Mucosa of descending colon (tissue), 3 donors: ENCODE data around the gene LILRA1. TPM values are rescaled to one million over a fixed set of nuclear protein-coding genes. Genes with fewer than 3 reads are reported as not detected.

ENCODE experiments used
- ATAC-seq: fragments of 200-7000 bp; cut with Tn5 transposase; one replicate; pipeline ENCODE4 v1.9.1; 2020; ENCODE audit warnings: mild to moderate bottlenecking, moderate library complexity
- DNase-seq, 3 donors: peaks; one replicate each; pipeline ENCODE4 v3.0.0-alpha.2; 2020
- H3K36me3 ChIP-seq: fragments of 200-600 bp; one replicate; pipeline ENCODE4 v1.8.0; 2021; ENCODE audit warnings: low read depth, mild to moderate bottlenecking
- H3K4me1 ChIP-seq: fragments of 200-600 bp; one replicate; pipeline ENCODE4 v1.8.0; 2021; ENCODE audit warnings: low read depth, mild to moderate bottlenecking
- H3K4me3 ChIP-seq: fragments of 200-600 bp; one replicate; pipeline ENCODE4 v1.8.0; 2021; ENCODE audit warnings: mild to moderate bottlenecking
- H3K9me3 ChIP-seq: fragments of 200-600 bp; one replicate; pipeline ENCODE4 v1.8.0; 2021; ENCODE audit warnings: mild to moderate bottlenecking
- intact Hi-C, 2 donors: fragments of 100-400 bp; cut with DNase I in 1 of 2; cut with micrococcal nuclease in 1 of 2; formaldehyde crosslinking; loops; one replicate each; pipeline versions ENCODE4 v1.11.0 to v1.11.1; 2022; cut with DNase I, micrococcal nuclease
- microRNA-seq: library from miRNA; unstranded; fragments of <30 nt; microRNA quantifications from one replicate; pipeline ENCODE4, GENCODE V29; 2019
- total RNA-seq, 3 donors: library from RNA; stranded (reverse); fragmentation: NEBNext Ultra II Directional in 2 of 3; extraction: Animal tissue kit (Norgen Biotek cat#: 25700) in 2 of 3; gene quantifications; one replicate each; pipeline versions ENCODE4 v1.2.1 to v1.2.4, GENCODE V29; 2021 to 2023
- TF ChIP-seq, protein P1 (sequence below): fragments of 200-600 bp; IDR thresholded peaks from one replicate; pipeline ENCODE4 v1.8.0; 2022; ENCODE audit warnings: antibody characterized with exemption, mild to moderate bottlenecking
- donor health status: DM: no; HTN: no; CAD: no; lungs with moderate emphysema.
- donor health status: DM: no; HTN: no; CAD: no.
- donor health status: DM: no; HTN: yes; CAD: no.

The LILRA1 gene
- total RNA-seq, 3 donors from 2014 or later, result 0.49 to 2.4 (median 0.76) TPM

GRCh38 chr19:54644056-54644455, 50.6 kb downstream of the LILRA1 start:
- ATAC-seq (peak; percentile 17), DNase-seq (peak in 1 of 3 donors; percentile 24)
- Histone ChIP-seq H3K4me1 (no peaks in the 10 kb centered on the region), H3K9me3 (no peaks in the 10 kb centered on the region), H3K36me3 (no peaks in the 10 kb centered on the region), H3K4me3 (no peak overlapping the region)
- intact Hi-C loops, result no loop called here
- TF ChIP-seq, protein P1, sequence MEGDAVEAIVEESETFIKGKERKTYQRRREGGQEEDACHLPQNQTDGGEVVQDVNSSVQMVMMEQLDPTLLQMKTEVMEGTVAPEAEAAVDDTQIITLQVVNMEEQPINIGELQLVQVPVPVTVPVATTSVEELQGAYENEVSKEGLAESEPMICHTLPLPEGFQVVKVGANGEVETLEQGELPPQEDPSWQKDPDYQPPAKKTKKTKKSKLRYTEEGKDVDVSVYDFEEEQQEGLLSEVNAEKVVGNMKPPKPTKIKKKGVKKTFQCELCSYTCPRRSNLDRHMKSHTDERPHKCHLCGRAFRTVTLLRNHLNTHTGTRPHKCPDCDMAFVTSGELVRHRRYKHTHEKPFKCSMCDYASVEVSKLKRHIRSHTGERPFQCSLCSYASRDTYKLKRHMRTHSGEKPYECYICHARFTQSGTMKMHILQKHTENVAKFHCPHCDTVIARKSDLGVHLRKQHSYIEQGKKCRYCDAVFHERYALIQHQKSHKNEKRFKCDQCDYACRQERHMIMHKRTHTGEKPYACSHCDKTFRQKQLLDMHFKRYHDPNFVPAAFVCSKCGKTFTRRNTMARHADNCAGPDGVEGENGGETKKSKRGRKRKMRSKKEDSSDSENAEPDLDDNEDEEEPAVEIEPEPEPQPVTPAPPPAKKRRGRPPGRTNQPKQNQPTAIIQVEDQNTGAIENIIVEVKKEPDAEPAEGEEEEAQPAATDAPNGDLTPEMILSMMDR, result no peak

DNA sequence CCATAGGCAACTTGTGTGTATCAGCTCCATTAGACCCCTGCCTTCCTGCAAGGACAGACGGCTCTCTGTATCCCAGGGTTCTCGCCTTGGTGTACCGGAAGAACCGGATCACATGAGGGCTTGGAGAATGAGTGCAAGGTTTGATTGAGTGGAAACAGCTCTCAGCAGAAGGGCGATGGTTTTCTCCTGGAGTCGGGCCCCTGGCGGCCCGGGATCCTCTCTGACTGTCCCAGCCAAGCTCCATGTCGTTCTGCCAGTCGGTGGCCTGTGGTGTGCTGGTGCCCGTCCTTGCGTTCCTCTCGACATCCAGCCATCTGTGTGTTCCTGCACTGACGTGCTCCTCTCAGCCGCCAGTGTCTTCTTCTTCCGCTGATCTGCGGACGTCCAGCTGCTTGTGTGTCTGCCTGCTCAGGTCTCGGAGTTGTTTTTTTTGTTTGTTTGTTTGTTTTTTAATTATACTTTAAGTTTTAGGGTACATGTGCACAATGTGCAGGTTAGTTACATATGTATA, 53.0 kb downstream of the LILRA1 start:
- H3K9me3 ChIP-seq, result no peaks in the 10 kb centered on the region
- DNase-seq (no peak), ATAC-seq (no peak)
- H3K4me3 ChIP-seq, result no peak overlapping the region
- TF ChIP-seq, protein P1, result no peak
- H3K4me1 ChIP-seq, result no peaks in the 10 kb centered on the region
- intact Hi-C loops, result no loop called here
- H3K36me3 ChIP-seq, result no peaks in the 10 kb centered on the region

- intact Hi-C loops, result no loop called here
- TF ChIP-seq, protein P1, result no peak
- Histone ChIP-seq H3K4me3 (no peak overlapping the region), H3K9me3 (no peaks in the 10 kb centered on the region), H3K36me3 (no peaks in the 10 kb centered on the region), H3K4me1 (no peaks in the 10 kb centered on the region)
- no peak for DNase-seq
- ATAC-seq, result no peak
These were observed 54.7 kb downstream of the LILRA1 start for GRCh38 chr19:54648129-54648528.

- intact Hi-C loops, result no loop called here
- Histone ChIP-seq H3K36me3 (no peaks in the 10 kb centered on the region), H3K4me3 (no peak overlapping the region), H3K9me3 (no peaks in the 10 kb centered on the region), H3K4me1 (no peaks in the 10 kb centered on the region)
- ATAC-seq (no peak), DNase-seq (no peak)
- TF ChIP-seq, protein P1, result no peak
These were observed 56.8 kb downstream of the LILRA1 start for GRCh38 chr19:54650108-54650655.

Small RNA genes within 50 kb of the gene (microRNA-seq; reads per million reads assigned to microRNA genes)
- gene MIR8061, result not detected

Other genes starting within 250 kb of the LILRA1 start
- 10 to 100 TPM in 2 of 3 donors, 1 to 10 TPM in 1; 5.4 to 26.7 (median 17.1) TPM for gene LAIR1, start 228.7 kb upstream of the LILRA1 start, total RNA-seq
- 1 to 10 TPM in 2 of 3 donors, under 1 TPM in 1; 0.55 to 8.7 (median 1.3) TPM for gene TTYH1, start 178.2 kb upstream of the LILRA1 start, total RNA-seq
- 100 to 1,000 TPM; 157 to 214 (median 199) TPM for gene LENG8, start 144.4 kb upstream of the LILRA1 start, total RNA-seq
- 10 to 100 TPM in 2 of 3 donors, 1 to 10 TPM in 1; 9.2 to 21.6 (median 20.9) TPM for gene LENG9, start 129.9 kb upstream of the LILRA1 start, total RNA-seq
- gene CDC42EP5, start 120.3 kb upstream of the LILRA1 start, total RNA-seq, result 100 to 1,000 TPM; 130 to 446 (median 319) TPM
- gene LAIR2, start 90.8 kb upstream of the LILRA1 start, total RNA-seq, result not detected
- 1 to 10 TPM in 2 of 3 donors, under 1 TPM in 1; 0.20 to 4.9 (median 2.6) TPM for gene LILRA2, start 19.8 kb upstream of the LILRA1 start, total RNA-seq
- 10 to 100 TPM in 1 of 3 donors, 1 to 10 TPM in 2; 2.6 to 10.7 (median 4.9) TPM for gene LILRB1, start 36.9 kb downstream of the LILRA1 start, total RNA-seq
- 1 to 10 TPM; 3.0 to 8.7 (median 6.4) TPM for gene LILRB4, start 69.4 kb downstream of the LILRA1 start, total RNA-seq
- gene KIR3DL3, start 130.8 kb downstream of the LILRA1 start, total RNA-seq, result not detected
- gene KIR2DL3, start 144.9 kb downstream of the LILRA1 start, total RNA-seq, result not detected
- gene KIR2DL1, start 176.2 kb downstream of the LILRA1 start, total RNA-seq, result not detected
- gene KIR2DL4, start 210.0 kb downstream of the LILRA1 start, total RNA-seq, result 1 to 10 TPM in 2 of 3 donors, under 1 TPM in 1; 0.51 to 1.7 (median 1.5) TPM
- not detected for gene KIR3DL1, start 222.8 kb downstream of the LILRA1 start, total RNA-seq
- gene KIR2DS4, start 239.0 kb downstream of the LILRA1 start, total RNA-seq, result not detected